Fibroblast of skin of back (primary cell): ENCODE data around the gene SYT10.
"Not testable (repeated sequence)": the region's sequence is repeated elsewhere in the genome, so short reads cannot be mapped to it uniquely, and the experiment has no call there.

Experiments used
- DNase-seq: peaks from one replicate; pipeline ENCODE4 v3.0.0-alpha.2; 2013

SYT10 gene

DNA sequence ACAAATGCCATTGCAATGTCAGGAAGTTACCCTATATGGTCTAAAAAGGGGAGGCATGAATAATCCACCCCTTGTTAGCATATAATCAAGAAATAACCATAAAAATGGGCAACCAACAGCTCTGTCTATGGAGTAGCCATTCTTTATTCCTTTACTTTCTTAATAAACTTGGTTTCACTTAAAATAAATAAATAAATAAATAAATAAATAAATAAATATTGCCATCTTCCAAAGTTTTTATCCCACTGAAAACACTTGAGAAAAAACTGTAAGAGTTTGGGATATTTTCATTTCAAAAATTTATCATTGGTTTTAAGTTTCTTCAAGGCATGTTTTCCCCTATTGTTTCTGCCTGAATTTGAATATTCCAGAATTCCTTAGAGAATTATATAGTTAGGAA is 89.8 kb downstream of the SYT10 start:
- no peak for DNase-seq

DNA sequence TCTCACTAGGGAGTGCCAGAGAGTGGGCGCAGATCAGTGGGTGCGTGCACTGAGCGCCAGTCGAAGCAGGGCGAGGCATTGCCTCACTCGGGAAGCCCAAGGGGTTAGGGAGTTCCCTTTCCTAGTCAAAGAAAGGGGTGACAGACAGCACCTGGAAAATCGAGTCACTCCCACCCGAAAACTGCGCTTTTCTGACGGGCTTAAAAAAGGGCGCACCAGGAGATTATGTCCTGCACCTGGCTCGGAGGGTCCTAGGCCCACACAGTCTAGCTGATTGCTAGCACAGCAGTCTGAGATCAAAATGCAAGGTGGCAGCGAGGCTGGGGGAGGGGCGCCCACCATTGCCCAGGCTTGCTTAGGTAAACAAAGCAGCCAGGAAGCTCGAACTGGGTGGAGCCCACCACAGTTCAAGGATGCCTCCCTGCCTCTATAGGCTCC is 107.6 kb downstream of the SYT10 start:
- DNase-seq = not testable (repeated sequence)

DNA sequence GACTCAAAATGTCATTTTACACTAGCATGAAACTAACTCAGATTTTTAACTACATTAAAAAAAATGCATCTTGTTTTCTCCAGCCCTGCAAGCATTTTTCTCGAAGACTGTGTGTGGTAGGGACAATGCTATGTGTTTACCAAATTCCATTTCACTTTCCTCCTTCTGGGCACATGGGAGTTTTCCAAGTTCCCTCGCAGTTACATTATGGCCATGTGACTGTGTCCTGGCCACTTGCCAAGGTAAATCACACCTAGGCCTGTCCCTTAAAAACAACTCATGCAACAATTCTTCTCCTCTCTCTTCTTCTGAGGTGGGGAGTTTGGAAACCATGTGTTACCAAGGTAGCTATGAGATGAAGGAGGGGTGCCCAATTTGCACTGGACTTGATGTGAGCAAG is 108.7 kb downstream of the SYT10 start:
- no peak for DNase-seq
